Colonic mucosa (tissue), 4 donors: ENCODE results near the gene CYP46A1. TPM values are rescaled to one million over a fixed set of nuclear protein-coding genes. Genes with fewer than 3 reads are reported as not detected.

ENCODE experiments used
- DNase-seq: peaks from one replicate; pipeline ENCODE4 v3.0.0-alpha.2; 2020
- H3K27ac ChIP-seq: fragments of 200-600 bp; one replicate; pipeline ENCODE4 v1.8.0; 2021
- H3K27me3 ChIP-seq: fragments of 200-600 bp; one replicate; pipeline ENCODE4 v1.8.0; 2021
- H3K36me3 ChIP-seq: fragments of 200-600 bp; one replicate; pipeline ENCODE4 v1.8.0; 2021
- H3K4me1 ChIP-seq: fragments of 200-600 bp; one replicate; pipeline ENCODE4 v1.8.0; 2021; ENCODE audit warnings: mild to moderate bottlenecking
- H3K4me3 ChIP-seq: fragments of 200-600 bp; one replicate; pipeline ENCODE4 v1.8.0; 2021
- H3K9ac ChIP-seq, 2 donors: one replicate each; pipeline ENCODE4 v1.7.0; 2013; ENCODE audit warnings: control low read depth in 2 of 2, low read depth in 2 of 2, low read length in 2 of 2
- H3K9me3 ChIP-seq: fragments of 200-600 bp; one replicate; pipeline ENCODE4 v1.8.0; 2021
- intact Hi-C: fragments of 100-400 bp; cut with DNase I; formaldehyde crosslinking; loops from one replicate; pipeline ENCODE4 v1.14.1; 2022
- total RNA-seq, 2 donors: library from RNA; stranded (reverse); fragmentation: NEBNext Ultra II Directional in 1 of 2; extraction: Animal tissue kit (Norgen Biotek cat#: 25700) in 1 of 2; gene quantifications; one replicate each; pipeline ENCODE4 v1.2.1, GENCODE V29; 2021
- TF ChIP-seq, protein P1 (sequence below): fragments of 200-600 bp; IDR thresholded peaks from one replicate; pipeline ENCODE4 v1.8.0; 2022; ENCODE audit warnings: antibody characterized with exemption, mild to moderate bottlenecking
- donor health status: healthy.
- donor health status: DM: no; HTN: no; CAD: no.
- donor health status: DM: no; HTN: no; CAD: no.

Gene CYP46A1
- total RNA-seq, 2 donors from 2014 or later: 0.05 to 0.25 TPM

DNA sequence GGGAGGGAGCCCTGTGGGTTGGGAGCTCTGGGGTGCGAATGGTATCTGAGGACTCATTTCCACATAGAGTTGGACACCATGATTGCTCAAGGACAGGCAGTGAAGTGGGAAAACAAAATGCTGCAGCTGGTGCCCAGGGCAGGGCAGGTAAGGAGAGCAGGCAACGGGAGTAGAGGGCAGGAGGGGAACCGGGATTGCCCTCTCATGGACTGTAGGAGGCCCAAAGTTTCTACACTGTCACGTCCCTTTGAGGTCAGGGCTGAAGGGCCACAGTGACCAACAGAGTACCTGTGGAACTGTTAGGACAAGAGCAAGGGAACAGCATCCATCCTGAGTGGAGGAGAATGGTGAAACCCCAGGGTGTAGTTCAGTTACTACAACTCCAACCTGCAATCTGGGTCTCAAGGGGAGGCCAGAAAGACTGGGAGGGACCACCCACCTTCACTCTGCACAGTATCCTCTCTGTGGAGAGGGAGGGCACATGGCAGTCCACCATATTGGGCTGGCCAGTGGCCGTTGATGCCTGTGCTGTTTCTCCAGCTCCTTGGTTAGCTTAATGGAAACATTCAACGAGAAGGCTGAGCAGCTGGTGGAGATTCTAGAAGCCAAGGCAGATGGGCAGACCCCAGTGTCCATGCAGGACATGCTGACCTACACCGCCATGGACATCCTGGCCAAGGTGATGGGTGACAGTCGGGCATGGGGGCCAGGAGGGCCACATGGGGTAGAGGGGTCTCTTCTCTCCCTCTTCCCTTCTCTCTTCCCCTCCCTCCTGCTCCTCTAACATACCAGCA is 22.2 kb downstream of the CYP46A1 start:
- Histone ChIP-seq H3K27ac (no peak overlapping the region), H3K36me3 (no peaks in the 10 kb centered on the region), H3K4me1 (no peaks in the 10 kb centered on the region), H3K9ac (no peak overlapping the region), H3K4me3 (no peak overlapping the region), H3K27me3 (no peaks in the 10 kb centered on the region), H3K9me3 (no peaks in the 10 kb centered on the region)
- DNase-seq: no peak
- intact Hi-C loops: no loop called here
- TF ChIP-seq, protein P1, sequence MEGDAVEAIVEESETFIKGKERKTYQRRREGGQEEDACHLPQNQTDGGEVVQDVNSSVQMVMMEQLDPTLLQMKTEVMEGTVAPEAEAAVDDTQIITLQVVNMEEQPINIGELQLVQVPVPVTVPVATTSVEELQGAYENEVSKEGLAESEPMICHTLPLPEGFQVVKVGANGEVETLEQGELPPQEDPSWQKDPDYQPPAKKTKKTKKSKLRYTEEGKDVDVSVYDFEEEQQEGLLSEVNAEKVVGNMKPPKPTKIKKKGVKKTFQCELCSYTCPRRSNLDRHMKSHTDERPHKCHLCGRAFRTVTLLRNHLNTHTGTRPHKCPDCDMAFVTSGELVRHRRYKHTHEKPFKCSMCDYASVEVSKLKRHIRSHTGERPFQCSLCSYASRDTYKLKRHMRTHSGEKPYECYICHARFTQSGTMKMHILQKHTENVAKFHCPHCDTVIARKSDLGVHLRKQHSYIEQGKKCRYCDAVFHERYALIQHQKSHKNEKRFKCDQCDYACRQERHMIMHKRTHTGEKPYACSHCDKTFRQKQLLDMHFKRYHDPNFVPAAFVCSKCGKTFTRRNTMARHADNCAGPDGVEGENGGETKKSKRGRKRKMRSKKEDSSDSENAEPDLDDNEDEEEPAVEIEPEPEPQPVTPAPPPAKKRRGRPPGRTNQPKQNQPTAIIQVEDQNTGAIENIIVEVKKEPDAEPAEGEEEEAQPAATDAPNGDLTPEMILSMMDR: no peak

DNA sequence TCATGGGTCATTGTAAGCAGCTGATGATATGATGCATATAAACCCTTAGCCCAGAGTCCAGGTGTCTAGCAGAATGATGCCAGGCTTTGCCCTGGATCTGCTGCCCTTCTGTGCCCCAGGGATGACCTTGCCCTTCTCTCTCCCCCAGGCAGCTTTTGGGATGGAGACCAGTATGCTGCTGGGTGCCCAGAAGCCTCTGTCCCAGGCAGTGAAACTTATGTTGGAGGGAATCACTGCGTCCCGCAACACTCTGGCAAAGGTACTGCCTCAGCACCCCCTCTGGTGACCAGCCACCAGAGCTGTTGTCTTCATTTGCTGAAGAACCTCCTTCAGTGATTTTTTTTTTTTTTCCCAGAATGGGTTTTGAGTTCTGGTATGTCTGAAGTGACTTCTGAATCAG is 23.3 kb downstream of the CYP46A1 start:
- H3K36me3 ChIP-seq: no peaks in the 10 kb centered on the region
- intact Hi-C loops: no loop called here

DNA sequence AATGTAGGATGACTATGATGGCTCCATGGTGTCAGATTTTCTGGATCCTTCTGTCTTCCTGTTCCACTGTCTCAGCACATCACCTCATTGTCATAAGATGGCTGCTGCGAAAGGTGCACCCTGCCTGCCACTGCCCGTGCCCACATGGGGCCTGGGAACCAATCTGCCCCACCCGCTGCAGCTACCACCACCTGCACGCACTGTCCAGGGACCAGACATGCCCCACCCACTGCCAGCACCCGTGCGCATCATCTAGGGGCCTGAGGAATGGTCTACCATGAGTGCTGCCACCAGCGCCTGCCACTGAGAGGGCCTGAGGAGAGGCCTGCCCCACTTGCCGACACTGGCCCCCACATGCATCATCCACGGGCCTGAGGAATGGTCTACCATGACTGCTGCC is 23.8 kb downstream of the CYP46A1 start:
- DNase-seq: no peak
- no peak overlapping the region for H3K9ac ChIP-seq
- no peaks in the 10 kb centered on the region for H3K4me1 ChIP-seq
- TF ChIP-seq, protein P1: no peak
- no peaks in the 10 kb centered on the region for H3K27me3 ChIP-seq
- no peaks in the 10 kb centered on the region for H3K9me3 ChIP-seq
- no peaks in the 10 kb centered on the region for H3K36me3 ChIP-seq
- H3K27ac ChIP-seq: no peak overlapping the region
- intact Hi-C loops: no loop called here
- H3K4me3 ChIP-seq: no peak overlapping the region

More for the DNA sequence above, 23.3 kb downstream of the CYP46A1 start:
- Histone ChIP-seq H3K4me1 (no peaks in the 10 kb centered on the region), H3K9me3 (no peaks in the 10 kb centered on the region), H3K27me3 (no peaks in the 10 kb centered on the region), H3K27ac (no peak overlapping the region), H3K9ac (no peak overlapping the region), H3K4me3 (no peak overlapping the region)
- DNase-seq: no peak
- TF ChIP-seq, protein P1: no peak

DNA sequence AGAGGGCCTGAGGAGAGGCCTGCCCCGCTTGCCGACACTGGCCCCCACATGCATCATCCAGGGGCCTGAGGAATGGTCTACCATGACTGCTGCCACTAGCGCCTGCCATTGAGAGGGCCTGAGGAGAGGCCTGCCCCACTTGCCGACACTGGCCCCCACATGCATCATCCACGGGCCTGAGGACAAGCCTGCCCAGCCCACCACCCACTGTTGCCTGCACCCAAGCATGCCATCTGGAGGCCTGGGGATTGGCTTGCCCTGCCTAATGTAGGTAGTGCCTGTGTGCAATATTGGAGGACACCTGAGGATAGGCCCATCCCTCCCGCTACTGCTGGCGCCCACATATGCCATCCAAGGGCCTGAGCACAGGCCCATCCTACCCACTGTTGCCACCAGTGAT is 24.4 kb downstream of the CYP46A1 start:
- H3K4me1 ChIP-seq: no peaks in the 10 kb centered on the region
- no peak for DNase-seq
- H3K27me3 ChIP-seq: no peaks in the 10 kb centered on the region
- H3K9me3 ChIP-seq: no peaks in the 10 kb centered on the region
- intact Hi-C loops: no loop called here
- H3K27ac ChIP-seq: no peak overlapping the region
- H3K36me3 ChIP-seq: no peaks in the 10 kb centered on the region
- TF ChIP-seq, protein P1: no peak
- H3K9ac ChIP-seq: no peak overlapping the region
- H3K4me3 ChIP-seq: no peak overlapping the region

DNA sequence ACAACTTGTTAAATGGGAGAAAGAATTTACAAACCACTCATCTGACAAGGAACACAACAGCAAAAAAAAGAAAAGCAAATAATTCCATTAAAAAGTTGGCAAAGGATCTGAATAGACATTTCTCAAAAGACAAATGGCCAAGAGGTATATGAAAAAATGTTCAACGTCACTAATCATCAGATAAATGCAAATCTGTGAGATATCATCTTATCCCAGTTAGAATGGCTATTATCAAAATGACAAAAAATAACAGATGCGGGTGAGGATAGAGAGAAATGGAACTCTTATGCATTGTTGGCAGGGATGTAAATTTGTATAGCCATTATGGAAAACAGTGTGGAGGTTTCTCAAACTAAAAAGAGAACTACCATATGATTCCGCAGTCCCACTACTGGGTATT is 29.9 kb downstream of the CYP46A1 start:
- H3K27me3 ChIP-seq: no peaks in the 10 kb centered on the region
- H3K36me3 ChIP-seq: no peaks in the 10 kb centered on the region
- intact Hi-C loops: no loop called here
- no peaks in the 10 kb centered on the region for H3K9me3 ChIP-seq
- H3K27ac ChIP-seq: no peak overlapping the region
- no peaks in the 10 kb centered on the region for H3K4me1 ChIP-seq
- no peak for DNase-seq
- no peak overlapping the region for H3K4me3 ChIP-seq
- TF ChIP-seq, protein P1: no peak
- no peak overlapping the region for H3K9ac ChIP-seq
